ENCODE measurements around the gene SPC24. TPM values are rescaled to one million over a fixed set of nuclear protein-coding genes. Genes with fewer than 3 reads are reported as not detected.
A peak's percentile ranks its signal among the peaks of the same experiment; 100 is the strongest.

SPC24 gene
- total RNA-seq, 1 experiment from 2014 or later, result 33.9 TPM

GRCh38 chr19:11191934-11192333 lies 36.4 kb upstream of the SPC24 start:
- peaks cover 16 to 21% of the 10 kb centered on the region in 2 experiments; a peak in 3 of 4 replicates for H3K4me1 ChIP-seq (ENCODE audit: control insufficient read depth in 1 of 2, insufficient read depth in 2 of 2, low read length in 2 of 2)
- no peaks in the 10 kb centered on the region for H4K20me1 ChIP-seq (ENCODE audit: insufficient read depth)
- ATAC-seq, result no peak
- BruUV-seq (replicated peaks), result no TSS peak
- TF ChIP-seq ZNF274 (IDR thresholded peaks at IDR 0.05; ENCODE audit: low read depth, low read length) (no peak), SRF (IDR thresholded peaks at IDR 0.05; ENCODE audit: low read depth) (no peak), TCF7L2 (IDR thresholded peaks at IDR 0.05; ENCODE audit: borderline replicate concordance, extremely low read depth, insufficient read depth, insufficient read length) (no peak)
- intact Hi-C loops (cut with micrococcal nuclease), result no loop called here
- H2AFZ ChIP-seq (ENCODE audit: low read depth, low read length, poor library complexity, severe bottlenecking), result no peak overlapping the region
- 0 out of 2 replicates have a peak, but pooled peaks cover 2% of the 10 kb centered on the region for H3K79me2 ChIP-seq (ENCODE audit: insufficient read depth, low read length)
- peak overlapping the region; percentile 39; the same call in 1 of the 2 replicates for H3K4me2 ChIP-seq (ENCODE audit: low read length)
- H3K9me3 ChIP-seq (ENCODE audit: control insufficient read depth in 1 of 2, insufficient read depth in 1 of 2, low read depth in 1 of 2, low read length in 2 of 2), result no peaks in the 10 kb centered on the region
- H3K4me3 ChIP-seq (replicated peaks in 1 of 2; ENCODE audit: low read depth in 1 of 2, low read length in 2 of 2), result no peak overlapping the region
- no peak overlapping the region for H3K27ac ChIP-seq (ENCODE audit: low read depth, low read length)
- ChIA-PET RAD21 (ENCODE audit: low non-redundant PET in 1 of 2, low total read pairs in 2 of 2, uncharacterized antibody in 2 of 2, unreplicated experiment in 2 of 2) (no interaction called here), POLR2A (no interaction called here), CTCF (no interaction called here)
- no peak for DNase-seq (ENCODE audit: low read depth, low spot score)
- peaks cover 0 to 8% of the 10 kb centered on the region in 2 experiments; a peak in 1 of 4 replicates for H3K36me3 ChIP-seq (ENCODE audit: control insufficient read depth in 1 of 2, insufficient read depth in 2 of 2, low read length in 2 of 2)
- H3K9ac ChIP-seq (ENCODE audit: low read length), result no peak overlapping the region
- no peaks in the 10 kb centered on the region for H3K9me2 ChIP-seq (ENCODE audit: insufficient read depth)
- H3K27me3 ChIP-seq (ENCODE audit: insufficient read depth, low read length), result no peaks in the 10 kb centered on the region

DNA sequence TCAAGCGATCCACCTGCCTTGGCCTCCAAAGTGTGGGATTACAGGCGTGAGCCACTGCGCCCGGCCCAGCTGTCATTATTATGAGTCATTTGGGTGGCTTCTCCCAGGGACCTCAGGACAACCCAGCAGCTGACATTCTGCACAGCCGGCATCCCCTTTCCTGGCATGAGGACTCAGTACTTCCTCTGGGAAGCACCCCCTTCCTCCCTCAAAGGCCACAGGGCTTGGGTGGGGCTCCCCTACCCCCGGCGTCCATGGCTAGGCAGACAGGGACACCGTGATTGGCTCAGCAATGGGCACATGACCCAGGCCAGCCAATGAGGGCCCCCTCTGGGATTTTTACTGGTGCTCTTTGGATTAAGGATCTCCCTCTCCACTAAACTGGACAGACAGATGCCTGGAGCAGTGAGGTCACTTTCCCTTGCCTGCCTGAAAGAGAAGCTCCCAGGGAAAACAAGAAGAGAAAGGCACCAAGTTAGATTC lies 35.7 kb upstream of the SPC24 start:
- Histone ChIP-seq H3K27me3 (ENCODE audit: insufficient read depth, low read length) (no peaks in the 10 kb centered on the region), H3K36me3 (ENCODE audit: control insufficient read depth in 1 of 2, insufficient read depth in 2 of 2, low read length in 2 of 2) (peaks cover 0 to 8% of the 10 kb centered on the region in 2 experiments; a peak in 1 of 4 replicates), H4K20me1 (ENCODE audit: insufficient read depth) (no peaks in the 10 kb centered on the region), H3K4me1 (ENCODE audit: control insufficient read depth in 1 of 2, insufficient read depth in 2 of 2, low read length in 2 of 2) (peaks cover 15% of the 10 kb centered on the region in 2 experiments; a peak in 3 of 4 replicates), H3K27ac (ENCODE audit: low read depth, low read length) (no peak overlapping the region), H3K9ac (ENCODE audit: low read length) (no peak overlapping the region), H3K4me3 (replicated peaks in 1 of 2; ENCODE audit: low read depth in 1 of 2, low read length in 2 of 2) (no peak overlapping the region), H3K9me2 (ENCODE audit: insufficient read depth) (no peaks in the 10 kb centered on the region), H3K4me2 (ENCODE audit: low read length) (peak overlapping the region; percentile 39), H3K79me2 (ENCODE audit: insufficient read depth, low read length) (0 out of 2 replicates have a peak, but pooled peaks cover 2% of the 10 kb centered on the region), H2AFZ (ENCODE audit: low read depth, low read length, poor library complexity, severe bottlenecking) (no peak overlapping the region), H3K9me3 (ENCODE audit: control insufficient read depth in 1 of 2, insufficient read depth in 1 of 2, low read depth in 1 of 2, low read length in 2 of 2) (no peaks in the 10 kb centered on the region)
- intact Hi-C loops (cut with micrococcal nuclease), result no loop called here
- TF ChIP-seq, protein P1, sequence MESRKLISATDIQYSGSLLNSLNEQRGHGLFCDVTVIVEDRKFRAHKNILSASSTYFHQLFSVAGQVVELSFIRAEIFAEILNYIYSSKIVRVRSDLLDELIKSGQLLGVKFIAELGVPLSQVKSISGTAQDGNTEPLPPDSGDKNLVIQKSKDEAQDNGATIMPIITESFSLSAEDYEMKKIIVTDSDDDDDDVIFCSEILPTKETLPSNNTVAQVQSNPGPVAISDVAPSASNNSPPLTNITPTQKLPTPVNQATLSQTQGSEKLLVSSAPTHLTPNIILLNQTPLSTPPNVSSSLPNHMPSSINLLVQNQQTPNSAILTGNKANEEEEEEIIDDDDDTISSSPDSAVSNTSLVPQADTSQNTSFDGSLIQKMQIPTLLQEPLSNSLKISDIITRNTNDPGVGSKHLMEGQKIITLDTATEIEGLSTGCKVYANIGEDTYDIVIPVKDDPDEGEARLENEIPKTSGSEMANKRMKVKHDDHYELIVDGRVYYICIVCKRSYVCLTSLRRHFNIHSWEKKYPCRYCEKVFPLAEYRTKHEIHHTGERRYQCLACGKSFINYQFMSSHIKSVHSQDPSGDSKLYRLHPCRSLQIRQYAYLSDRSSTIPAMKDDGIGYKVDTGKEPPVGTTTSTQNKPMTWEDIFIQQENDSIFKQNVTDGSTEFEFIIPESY (IDR thresholded peaks at IDR 0.05; ENCODE audit: extremely low read depth, insufficient replicate concordance, low read length), result no peak
- no peak for TF ChIP-seq CBX3 (IDR thresholded peaks at IDR 0.05; ENCODE audit: low read depth)
- ATAC-seq (peak; percentile 92), DNase-seq (ENCODE audit: low read depth, low spot score) (no peak)
- POLR2A ChIA-PET, result no interaction called here
- BruUV-seq (replicated peaks), result no TSS peak
- RAD21 ChIA-PET (ENCODE audit: low non-redundant PET in 1 of 2, low total read pairs in 2 of 2, uncharacterized antibody in 2 of 2, unreplicated experiment in 2 of 2), result no interaction called here
- CTCF ChIA-PET, result no interaction called here

Data from HCT116 (cell line).